Measurements from ENCODE around the gene GRIK3. TPM values are rescaled to one million over a fixed set of nuclear protein-coding genes. Genes with fewer than 3 reads are reported as not detected.
"Not testable (repeated sequence)": the region's sequence is repeated elsewhere in the genome, so short reads cannot be mapped to it uniquely, and the experiment has no call there.

GRIK3 gene
- total RNA-seq, result 1 to 10 TPM in 1 of 2 donors, under 1 TPM in 1; 0.68 to 1.6 TPM
- polyA plus RNA-seq, result not detected
- long read RNA-seq, donor 1, partial matches to known transcripts, result 0 of 1 reads
- long read RNA-seq, donor 1, other reads (novel, unspliced or antisense), result 1 of 1 reads
- long read RNA-seq, donor 2, result 0 reads

- no peaks in the 10 kb centered on the region for H3K9me3 ChIP-seq (ENCODE audit: control insufficient read depth, low read length)
- no peaks in the 10 kb centered on the region for H3K4me1 ChIP-seq (ENCODE audit: control insufficient read depth in 1 of 2, insufficient read depth in 2 of 2, low read length in 2 of 2)
- H3K27me3 ChIP-seq (ENCODE audit: control insufficient read depth in 1 of 2, insufficient read depth in 2 of 2, low read length in 1 of 2), result no peaks in the 10 kb centered on the region
- H3K36me3 ChIP-seq (ENCODE audit: control insufficient read depth in 1 of 2, insufficient read depth in 2 of 2, low read length in 1 of 2), result no peaks in the 10 kb centered on the region
- ATAC-seq (ENCODE audit: low FRiP score) (no peak), DNase-seq (no peak)
- H3K4me3 ChIP-seq (ENCODE audit: low read length in 2 of 2), result no peak within 1 kb of the TSS
- H3K27ac ChIP-seq (ENCODE audit: low read depth in 1 of 2, low read length in 2 of 2), result no peak within 1 kb of the TSS
- 1% methylated on average over 74 to 128 of the region's 128 CpGs for WGBS, 2 donors
- intact Hi-C loops (cut with DNase I), result no loop called here
These were observed at the start of gene GRIK3 for GRCh38 chr1:37034121-37035013. Gene GRIK3, minus strand, starts transcription at chr1:37034515. Its CDS starts 407 bp downstream, at chr1:37034108.

- no peak overlapping the region for H3K4me3 ChIP-seq (ENCODE audit: low read length in 2 of 2)
- WGBS, 2 donors, result 61 to 80% methylated on average over 10 of the region's 10 CpGs
- H3K9me3 ChIP-seq (ENCODE audit: control insufficient read depth, low read length), result peaks cover 2% of the 10 kb centered on the region
- H3K27ac ChIP-seq (ENCODE audit: low read depth in 1 of 2, low read length in 2 of 2), result no peak overlapping the region
- intact Hi-C loops (cut with DNase I), result no loop called here
- ATAC-seq (ENCODE audit: low FRiP score) (no peak), DNase-seq (no peak)
- H3K27me3 ChIP-seq (ENCODE audit: control insufficient read depth in 1 of 2, insufficient read depth in 2 of 2, low read length in 1 of 2), result no peaks in the 10 kb centered on the region
- no peaks in the 10 kb centered on the region for H3K4me1 ChIP-seq (ENCODE audit: control insufficient read depth in 1 of 2, insufficient read depth in 2 of 2, low read length in 2 of 2)
- H3K36me3 ChIP-seq (ENCODE audit: control insufficient read depth in 1 of 2, insufficient read depth in 2 of 2, low read length in 1 of 2), result no peaks in the 10 kb centered on the region
These were observed 49.7 kb upstream of the GRIK3 start for GRCh38 chr1:37084013-37084412.

- WGBS, 2 donors, result 65 to 87% methylated on average over 12 of the region's 12 CpGs
- DNase-seq (no peak), ATAC-seq (ENCODE audit: low FRiP score) (no peak)
- no peaks in the 10 kb centered on the region for H3K36me3 ChIP-seq (ENCODE audit: control insufficient read depth in 1 of 2, insufficient read depth in 2 of 2, low read length in 1 of 2)
- intact Hi-C loops (cut with DNase I), result no loop called here
- no peaks in the 10 kb centered on the region for H3K4me1 ChIP-seq (ENCODE audit: control insufficient read depth in 1 of 2, insufficient read depth in 2 of 2, low read length in 2 of 2)
- H3K9me3 ChIP-seq (ENCODE audit: control insufficient read depth, low read length), result peaks cover 2% of the 10 kb centered on the region
- no peaks in the 10 kb centered on the region for H3K27me3 ChIP-seq (ENCODE audit: control insufficient read depth in 1 of 2, insufficient read depth in 2 of 2, low read length in 1 of 2)
- no peak overlapping the region for H3K4me3 ChIP-seq (ENCODE audit: low read length in 2 of 2)
- H3K27ac ChIP-seq (ENCODE audit: low read depth in 1 of 2, low read length in 2 of 2), result no peak overlapping the region
These were observed 49.3 kb upstream of the GRIK3 start for GRCh38 chr1:37083603-37084002.

- H3K4me3 ChIP-seq (ENCODE audit: low read length in 2 of 2); H3K4me1 ChIP-seq (ENCODE audit: control insufficient read depth in 1 of 2, insufficient read depth in 2 of 2, low read length in 2 of 2); H3K27me3 ChIP-seq (ENCODE audit: control insufficient read depth in 1 of 2, insufficient read depth in 2 of 2, low read length in 1 of 2); H3K9me3 ChIP-seq (ENCODE audit: control insufficient read depth, low read length); H3K36me3 ChIP-seq (ENCODE audit: control insufficient read depth in 1 of 2, insufficient read depth in 2 of 2, low read length in 1 of 2); ATAC-seq (ENCODE audit: low FRiP score); DNase-seq; intact Hi-C loops (cut with DNase I); H3K27ac ChIP-seq (ENCODE audit: low read depth in 1 of 2, low read length in 2 of 2): not testable (repeated sequence)
- 94 to 95% methylated on average over 24 to 54 of the region's 54 CpGs for WGBS, 2 donors
These were observed 46.1 kb upstream of the GRIK3 start for GRCh38 chr1:37080296-37080986.

GRCh38 chr1:37078866-37079265 lies 44.6 kb upstream of the GRIK3 start:
- H3K36me3 ChIP-seq (ENCODE audit: control insufficient read depth in 1 of 2, insufficient read depth in 2 of 2, low read length in 1 of 2), result no peaks in the 10 kb centered on the region
- 72 to 80% methylated on average over 2 of the region's 2 CpGs for WGBS, 2 donors
- H3K27ac ChIP-seq (ENCODE audit: low read depth in 1 of 2, low read length in 2 of 2), result no peak overlapping the region
- H3K27me3 ChIP-seq (ENCODE audit: control insufficient read depth in 1 of 2, insufficient read depth in 2 of 2, low read length in 1 of 2), result no peaks in the 10 kb centered on the region
- ATAC-seq (ENCODE audit: low FRiP score) (no peak), DNase-seq (no peak)
- H3K4me1 ChIP-seq (ENCODE audit: control insufficient read depth in 1 of 2, insufficient read depth in 2 of 2, low read length in 2 of 2), result no peaks in the 10 kb centered on the region
- no peak overlapping the region for H3K4me3 ChIP-seq (ENCODE audit: low read length in 2 of 2)
- no peaks in the 10 kb centered on the region for H3K9me3 ChIP-seq (ENCODE audit: control insufficient read depth, low read length)
- intact Hi-C loops (cut with DNase I), result no loop called here

GRCh38 chr1:37076168-37076567 lies 41.9 kb upstream of the GRIK3 start:
- 47 to 53% methylated on average over 2 of the region's 2 CpGs for WGBS, 2 donors
- DNase-seq, result no peak
- Histone ChIP-seq H3K27me3 (ENCODE audit: control insufficient read depth in 1 of 2, insufficient read depth in 2 of 2, low read length in 1 of 2) (no peaks in the 10 kb centered on the region), H3K4me1 (ENCODE audit: control insufficient read depth in 1 of 2, insufficient read depth in 2 of 2, low read length in 2 of 2) (no peaks in the 10 kb centered on the region), H3K27ac (ENCODE audit: low read depth in 1 of 2, low read length in 2 of 2) (no peak overlapping the region), H3K9me3 (ENCODE audit: control insufficient read depth, low read length) (no peaks in the 10 kb centered on the region), H3K36me3 (ENCODE audit: control insufficient read depth in 1 of 2, insufficient read depth in 2 of 2, low read length in 1 of 2) (no peaks in the 10 kb centered on the region), H3K4me3 (ENCODE audit: low read length in 2 of 2) (no peak overlapping the region)
- ATAC-seq (ENCODE audit: low FRiP score), result no peak
- intact Hi-C loops (cut with DNase I), result no loop called here

- Histone ChIP-seq H3K27ac (ENCODE audit: low read depth in 1 of 2, low read length in 2 of 2) (no peak overlapping the region), H3K4me1 (ENCODE audit: control insufficient read depth in 1 of 2, insufficient read depth in 2 of 2, low read length in 2 of 2) (no peaks in the 10 kb centered on the region), H3K4me3 (ENCODE audit: low read length in 2 of 2) (no peak overlapping the region), H3K27me3 (ENCODE audit: control insufficient read depth in 1 of 2, insufficient read depth in 2 of 2, low read length in 1 of 2) (no peaks in the 10 kb centered on the region), H3K9me3 (ENCODE audit: control insufficient read depth, low read length) (no peaks in the 10 kb centered on the region), H3K36me3 (ENCODE audit: control insufficient read depth in 1 of 2, insufficient read depth in 2 of 2, low read length in 1 of 2) (no peaks in the 10 kb centered on the region)
- no peak for DNase-seq
- ATAC-seq (ENCODE audit: low FRiP score), result no peak
- 60 to 61% methylated on average over 9 of the region's 9 CpGs for WGBS, 2 donors
- intact Hi-C loops (cut with DNase I), result no loop called here
These were observed 39.6 kb upstream of the GRIK3 start for GRCh38 chr1:37073854-37074379.

- DNase-seq (no peak), ATAC-seq (ENCODE audit: low FRiP score) (no peak)
- H3K4me3 ChIP-seq (ENCODE audit: low read length in 2 of 2), result no peak overlapping the region
- H3K36me3 ChIP-seq (ENCODE audit: control insufficient read depth in 1 of 2, insufficient read depth in 2 of 2, low read length in 1 of 2), result no peaks in the 10 kb centered on the region
- intact Hi-C loops (cut with DNase I), result no loop called here
- H3K27ac ChIP-seq (ENCODE audit: low read depth in 1 of 2, low read length in 2 of 2), result no peak overlapping the region
- H3K27me3 ChIP-seq (ENCODE audit: control insufficient read depth in 1 of 2, insufficient read depth in 2 of 2, low read length in 1 of 2), result no peaks in the 10 kb centered on the region
- H3K9me3 ChIP-seq (ENCODE audit: control insufficient read depth, low read length), result no peaks in the 10 kb centered on the region
- no peaks in the 10 kb centered on the region for H3K4me1 ChIP-seq (ENCODE audit: control insufficient read depth in 1 of 2, insufficient read depth in 2 of 2, low read length in 2 of 2)
- WGBS, 2 donors, result 58 to 61% methylated on average over 9 of the region's 9 CpGs
These were observed 39.0 kb upstream of the GRIK3 start for GRCh38 chr1:37073152-37073853.
